Measurements from ENCODE around the gene GRAP.

GRAP gene

GRCh38 chr17:19002805-19003542 lies 43.8 kb downstream of the GRAP start:
- no peak for DNase-seq (ENCODE audit: low read depth, low spot score)

DNA sequence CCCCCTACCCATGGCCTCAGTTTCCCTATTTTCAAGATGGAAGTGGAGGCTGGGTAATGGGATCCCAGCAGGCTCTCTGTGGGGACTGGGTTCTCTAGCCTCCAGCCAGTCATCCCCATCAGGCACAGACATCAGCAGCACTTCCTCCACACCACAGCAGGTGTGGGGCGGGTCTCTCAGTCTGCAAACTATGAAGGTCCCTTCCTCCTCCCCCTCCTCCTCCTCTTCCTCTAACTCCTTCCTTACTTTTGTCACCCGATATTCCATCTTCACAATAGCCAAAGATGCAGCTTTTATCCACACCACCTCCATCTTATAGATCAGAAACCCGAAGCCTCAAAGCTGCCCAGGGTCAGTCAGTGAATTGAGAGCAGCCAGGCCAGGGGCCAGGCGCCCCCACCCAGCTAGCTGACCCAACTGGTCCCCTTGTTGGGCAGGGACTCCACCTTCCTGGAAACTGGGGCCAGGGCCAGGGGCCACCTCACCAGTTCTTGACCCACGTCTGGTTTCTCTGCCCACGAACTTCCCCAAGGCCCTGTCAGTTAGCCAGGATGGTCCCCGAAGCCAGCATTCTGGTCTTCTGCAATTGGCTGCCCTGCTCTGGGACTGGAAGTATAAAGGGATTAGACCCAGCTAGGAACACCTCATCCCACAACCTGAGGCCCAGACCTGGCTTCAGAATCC lies 44.7 kb downstream of the GRAP start:
- no peak for DNase-seq (ENCODE audit: low read depth, low spot score)

GRCh38 chr17:19000531-19001325 lies 46.0 kb downstream of the GRAP start:
- no peak for DNase-seq (ENCODE audit: low read depth, low spot score)

- DNase-seq (ENCODE audit: low read depth, low spot score), result no peak
These were observed 46.8 kb downstream of the GRAP start for GRCh38 chr17:18999911-19000310.

DNA sequence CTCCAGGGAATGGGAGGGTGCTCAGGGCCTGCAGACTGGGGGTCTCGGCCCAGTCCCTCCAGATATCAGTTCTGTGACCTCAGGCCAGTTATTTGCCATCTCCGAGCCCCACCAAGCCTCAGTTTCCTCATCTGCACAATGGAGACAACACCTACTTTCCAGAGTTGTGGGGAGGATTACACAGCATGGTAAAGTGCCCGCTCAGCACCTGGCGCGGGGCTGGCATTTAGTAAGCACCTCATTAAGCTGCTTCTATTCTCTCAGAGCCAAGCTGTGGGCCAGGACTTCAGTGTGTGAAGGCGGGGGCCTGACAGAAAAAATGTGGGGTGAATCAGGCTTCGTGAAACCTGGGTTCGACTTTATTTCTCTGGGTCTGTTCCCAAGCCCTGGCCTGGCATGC lies 47.4 kb downstream of the GRAP start:
- DNase-seq (ENCODE audit: low read depth, low spot score), result no peak

DNA sequence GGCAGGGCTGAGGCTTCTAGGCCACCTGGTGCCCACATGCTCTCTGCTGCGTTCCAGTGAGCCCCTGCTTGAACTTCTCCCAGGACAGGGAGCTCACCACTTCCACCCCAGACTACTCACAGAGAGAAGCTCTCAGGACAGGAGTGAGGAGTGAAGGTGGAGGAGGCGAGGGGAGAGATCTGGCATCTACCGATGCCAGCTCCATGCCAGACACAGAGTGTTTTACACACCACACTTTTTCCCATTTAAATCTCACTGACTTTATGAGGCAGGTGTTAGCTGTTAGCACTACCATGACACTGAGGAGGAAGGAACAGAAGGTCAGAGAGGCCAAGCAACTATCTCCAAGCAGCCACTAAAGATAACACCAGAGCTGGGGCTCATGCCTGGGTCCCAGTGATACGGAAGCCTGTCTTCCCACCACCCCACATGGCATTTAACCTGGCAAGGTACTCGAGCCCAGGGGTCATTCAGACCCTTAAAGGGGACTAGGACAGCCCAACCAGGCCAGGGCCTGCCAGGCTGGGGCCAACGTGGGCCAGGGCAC lies 49.0 kb downstream of the GRAP start:
- no peak for DNase-seq (ENCODE audit: low read depth, low spot score)

- no peak for DNase-seq (ENCODE audit: low read depth, low spot score)
These were observed 50.3 kb downstream of the GRAP start for GRCh38 chr17:18996458-18996857.

GRCh38 chr17:18995220-18995619 lies 51.5 kb downstream of the GRAP start:
- no peak for DNase-seq (ENCODE audit: low read depth, low spot score)

DNA sequence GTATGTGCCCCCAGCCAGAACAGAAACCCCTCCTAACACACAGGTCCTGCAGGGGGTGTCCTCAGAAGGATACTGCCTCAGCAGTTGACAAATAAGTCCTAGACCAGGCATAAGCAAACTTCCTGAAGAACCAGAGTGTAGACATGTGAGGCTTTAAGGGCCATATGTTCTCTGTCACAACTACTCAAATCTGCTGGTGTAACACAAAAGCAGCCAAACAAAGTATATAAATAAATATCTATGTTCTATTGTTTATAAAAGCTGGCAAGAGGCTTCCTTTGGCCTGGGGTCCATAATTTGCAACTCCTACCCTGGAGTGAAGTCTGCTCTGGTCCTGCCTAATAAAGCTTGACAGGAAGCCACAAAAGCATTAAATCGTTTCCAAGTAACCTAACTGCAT lies 52.1 kb downstream of the GRAP start:
- DNase-seq (ENCODE audit: low read depth, low spot score), result no peak

GRCh38 chr17:18993905-18994526 lies 52.7 kb downstream of the GRAP start:
- no peak for DNase-seq (ENCODE audit: low read depth, low spot score)

DNA sequence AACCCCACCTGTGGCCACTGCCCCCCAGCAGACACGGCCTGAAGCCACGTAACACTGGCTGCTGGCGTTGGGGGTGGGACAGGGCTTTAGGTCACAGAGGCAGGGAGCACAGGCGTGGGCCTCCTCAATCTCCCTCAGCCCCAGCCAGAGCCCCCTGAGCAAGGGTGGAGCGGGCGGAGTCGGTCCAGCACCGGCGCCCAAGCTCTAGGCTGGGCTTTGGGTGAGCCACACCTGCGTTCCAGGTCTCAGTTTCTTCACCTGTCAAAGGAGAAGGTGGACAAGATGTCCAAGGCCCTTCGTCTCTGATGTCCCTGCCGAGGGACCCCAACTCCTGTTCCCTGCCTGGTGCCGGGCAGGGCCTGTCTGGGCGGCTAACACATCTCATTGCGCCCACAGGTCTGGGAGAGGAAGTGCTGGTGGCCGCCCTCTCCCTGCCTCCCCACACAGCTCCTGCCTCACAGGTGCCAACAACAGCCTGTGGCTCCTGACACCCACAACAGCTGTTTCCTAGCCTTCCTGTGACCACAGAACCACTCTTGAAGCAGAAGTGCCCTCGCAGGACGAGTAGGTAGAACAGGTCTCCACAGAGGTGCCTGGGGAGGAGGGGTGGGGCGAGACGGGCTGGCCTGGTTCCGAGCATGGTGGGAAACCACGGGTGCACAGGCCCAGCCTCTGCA lies 54.2 kb downstream of the GRAP start:
- DNase-seq (ENCODE audit: low read depth, low spot score), result no peak

GRCh38 chr17:18991531-18992315 lies 55.0 kb downstream of the GRAP start:
- no peak for DNase-seq (ENCODE audit: low read depth, low spot score)

DNA sequence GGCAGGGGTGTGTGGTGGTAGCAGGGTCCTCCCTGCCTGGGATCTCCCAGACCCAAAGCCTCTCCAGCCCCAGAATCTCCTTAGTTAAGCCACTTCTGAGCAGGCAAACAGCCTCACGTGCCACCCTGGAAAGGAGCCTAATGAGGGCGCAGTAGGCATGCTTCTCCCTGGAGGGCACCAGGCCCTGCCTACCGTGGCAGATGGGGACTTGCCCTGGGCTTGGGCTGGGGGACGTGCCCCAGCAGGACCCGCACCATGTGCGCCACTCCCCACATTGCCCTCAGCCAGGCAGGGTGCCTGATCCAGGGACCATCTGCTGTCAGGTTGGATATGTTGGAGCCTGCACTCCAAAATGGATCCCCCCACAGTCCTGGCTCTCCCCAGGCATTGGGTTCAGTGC lies 56.4 kb downstream of the GRAP start:
- no peak for DNase-seq (ENCODE audit: low read depth, low spot score)

DNA sequence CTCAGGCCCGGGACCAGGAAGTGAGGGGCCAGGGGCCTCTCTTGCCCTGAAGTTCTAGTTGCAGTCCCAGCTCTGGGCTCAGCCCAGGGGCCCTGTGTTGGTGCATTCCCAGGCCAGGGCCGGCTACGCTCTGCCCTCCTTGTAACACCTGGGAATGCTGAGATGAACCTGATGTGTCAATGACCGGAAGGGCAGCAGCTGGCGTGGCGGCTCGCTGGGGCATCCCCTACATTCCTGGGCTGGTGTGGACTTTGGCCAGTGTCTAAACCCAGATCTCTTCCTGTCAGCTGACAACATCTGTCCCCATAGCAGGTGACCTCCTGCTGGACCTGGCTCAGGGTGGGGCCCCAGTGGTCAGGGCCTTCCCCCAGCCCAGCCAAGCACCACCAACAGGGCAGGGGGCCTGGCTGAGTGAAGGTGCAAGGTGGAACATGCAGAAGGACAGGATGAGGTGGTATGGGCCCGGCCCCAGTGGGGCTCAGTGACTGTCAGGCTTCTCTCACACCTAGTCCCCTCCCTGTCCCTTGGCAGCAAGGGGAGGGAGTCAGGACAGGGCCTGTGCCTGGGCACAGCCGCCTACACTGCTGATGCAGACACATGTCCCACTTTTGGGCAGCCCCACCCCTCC lies 58.1 kb downstream of the GRAP start:
- no peak for DNase-seq (ENCODE audit: low read depth, low spot score)

GRCh38 chr17:18987862-18988545 lies 58.8 kb downstream of the GRAP start:
- DNase-seq (ENCODE audit: low read depth, low spot score), result no peak

- no peak for DNase-seq (ENCODE audit: low read depth, low spot score)
These were observed 59.5 kb downstream of the GRAP start for GRCh38 chr17:18987230-18987610.

DNA sequence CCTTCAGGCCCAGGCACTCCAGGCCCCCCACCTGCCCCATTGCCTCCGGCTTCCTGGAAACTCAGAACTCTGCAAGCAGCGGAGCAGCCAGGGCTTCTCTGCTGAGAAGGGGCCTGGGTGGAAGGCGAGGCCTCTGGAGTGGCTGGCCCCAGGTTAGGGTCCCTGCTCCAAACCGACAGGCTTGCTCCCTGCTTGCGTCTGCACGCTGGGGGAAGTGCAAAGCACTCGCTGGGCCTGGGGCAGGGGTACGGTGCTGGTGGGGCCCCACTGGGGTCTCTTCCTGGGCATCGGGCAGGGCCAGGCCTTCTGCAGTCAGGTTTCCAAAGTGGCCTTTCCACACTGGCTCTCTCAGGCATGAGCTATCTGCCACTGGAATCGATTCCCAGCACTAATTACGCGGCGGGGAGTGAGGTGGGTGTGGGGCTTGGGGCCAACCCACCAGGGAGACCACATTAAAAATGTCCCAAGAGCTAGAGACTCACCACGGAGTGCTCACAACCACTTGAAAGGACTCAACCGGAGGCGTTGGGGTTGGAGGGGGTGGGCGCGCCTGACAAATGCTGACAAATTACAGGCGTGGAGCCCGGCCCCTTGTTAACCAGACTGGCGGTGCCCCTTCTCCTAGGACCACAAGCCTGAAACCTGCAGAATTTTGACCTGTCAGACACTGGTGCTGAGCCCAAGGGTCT lies 60.1 kb downstream of the GRAP start:
- no peak for DNase-seq (ENCODE audit: low read depth, low spot score)

DNA sequence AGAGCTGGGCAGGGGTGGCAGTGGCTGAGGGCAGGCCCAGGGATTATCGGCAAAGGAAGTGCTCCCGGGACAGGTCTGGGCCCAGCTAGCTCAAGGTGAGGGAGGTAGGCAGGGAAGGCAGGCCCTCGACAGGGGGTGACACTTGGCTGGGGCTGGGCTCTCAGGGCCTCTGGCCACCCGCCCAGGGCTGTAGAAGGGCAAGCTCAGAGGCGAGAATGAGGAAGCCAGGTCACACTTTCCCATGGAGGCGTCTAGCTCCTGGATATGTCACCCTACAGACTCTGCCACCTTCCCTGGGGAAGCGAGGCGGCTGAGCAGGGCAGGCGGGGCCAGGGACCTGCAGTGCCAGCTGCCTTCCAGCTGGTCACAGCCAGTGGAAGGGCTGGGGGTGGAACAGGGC lies 61.3 kb downstream of the GRAP start:
- DNase-seq (ENCODE audit: low read depth, low spot score), result no peak

Data from activated CD4-positive, CD25-positive, alpha-beta regulatory T cell treated with anti-CD3 and anti-CD28 coated beads, Interleukin-2, amount 50 U/mL, for 16 hours (primary cell).